Measurements from ENCODE around the gene P2RY11.

Gene P2RY11

GRCh38 chr19:10116866-10117616 is 5.5 kb downstream of the P2RY11 start:
- Histone ChIP-seq H3K9me3 (ENCODE audit: control insufficient read depth, low read depth, low read length) (no peaks in the 10 kb centered on the region), H3K36me3 (ENCODE audit: control insufficient read depth, low read depth, low read length) (peaks cover 29% of the 10 kb centered on the region), H3K27me3 (ENCODE audit: control insufficient read depth, insufficient read depth, low read length) (no peaks in the 10 kb centered on the region), H3K4me3 (ENCODE audit: low read length) (no peak overlapping the region), H3K9ac (ENCODE audit: low read length) (no peak overlapping the region), H3K4me1 (ENCODE audit: control insufficient read depth, low read depth, low read length) (peaks cover 4% of the 10 kb centered on the region), H3K27ac (ENCODE audit: low read length) (no peak overlapping the region)

DNA sequence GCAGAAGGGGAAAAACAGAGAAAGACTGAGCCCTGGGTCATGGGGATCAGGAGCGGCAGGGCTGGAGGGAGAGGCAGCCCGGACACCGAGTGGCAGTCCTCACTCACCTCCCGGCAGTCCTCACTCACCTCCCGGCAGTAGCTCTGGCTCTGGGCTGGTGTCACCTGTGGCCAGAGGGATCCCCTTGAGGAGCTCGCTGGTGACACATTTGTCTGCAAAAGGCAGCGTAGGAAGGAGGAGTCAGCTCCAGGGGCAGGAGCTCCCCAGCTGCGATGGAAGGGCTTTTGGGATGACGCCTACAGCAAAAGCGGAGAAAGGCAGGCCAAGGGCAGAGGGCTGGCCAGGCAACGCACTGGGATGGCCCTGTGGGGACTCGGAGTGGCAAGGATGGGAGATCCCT is 7.5 kb downstream of the P2RY11 start:
- peak overlapping the region; percentile 93 for H3K9ac ChIP-seq (ENCODE audit: low read length)
- no peaks in the 10 kb centered on the region for H3K4me1 ChIP-seq (ENCODE audit: control insufficient read depth, low read depth, low read length)
- H3K27ac ChIP-seq (ENCODE audit: low read length): no peak overlapping the region
- H3K9me3 ChIP-seq (ENCODE audit: control insufficient read depth, low read depth, low read length): no peaks in the 10 kb centered on the region
- H3K4me3 ChIP-seq (ENCODE audit: low read length): peak overlapping the region; percentile 97
- H3K36me3 ChIP-seq (ENCODE audit: control insufficient read depth, low read depth, low read length): peaks cover 29% of the 10 kb centered on the region
- no peaks in the 10 kb centered on the region for H3K27me3 ChIP-seq (ENCODE audit: control insufficient read depth, insufficient read depth, low read length)

- no peaks in the 10 kb centered on the region for H3K4me1 ChIP-seq (ENCODE audit: control insufficient read depth, low read depth, low read length)
- no peaks in the 10 kb centered on the region for H3K9me3 ChIP-seq (ENCODE audit: control insufficient read depth, low read depth, low read length)
- no peak overlapping the region for H3K27ac ChIP-seq (ENCODE audit: low read length)
- no peaks in the 10 kb centered on the region for H3K27me3 ChIP-seq (ENCODE audit: control insufficient read depth, insufficient read depth, low read length)
- peaks cover 23% of the 10 kb centered on the region for H3K36me3 ChIP-seq (ENCODE audit: control insufficient read depth, low read depth, low read length)
- H3K4me3 ChIP-seq (ENCODE audit: low read length): no peak overlapping the region
- no peak overlapping the region for H3K9ac ChIP-seq (ENCODE audit: low read length)
These were observed 9.2 kb downstream of the P2RY11 start for GRCh38 chr19:10120538-10121189.

- H3K27me3 ChIP-seq (ENCODE audit: control insufficient read depth, insufficient read depth, low read length): no peaks in the 10 kb centered on the region
- no peak overlapping the region for H3K9ac ChIP-seq (ENCODE audit: low read length)
- H3K36me3 ChIP-seq (ENCODE audit: control insufficient read depth, low read depth, low read length): peaks cover 11% of the 10 kb centered on the region
- no peaks in the 10 kb centered on the region for H3K9me3 ChIP-seq (ENCODE audit: control insufficient read depth, low read depth, low read length)
- no peak overlapping the region for H3K27ac ChIP-seq (ENCODE audit: low read length)
- no peaks in the 10 kb centered on the region for H3K4me1 ChIP-seq (ENCODE audit: control insufficient read depth, low read depth, low read length)
- no peak overlapping the region for H3K4me3 ChIP-seq (ENCODE audit: low read length)
These were observed 10.6 kb downstream of the P2RY11 start for GRCh38 chr19:10122045-10122444.

DNA sequence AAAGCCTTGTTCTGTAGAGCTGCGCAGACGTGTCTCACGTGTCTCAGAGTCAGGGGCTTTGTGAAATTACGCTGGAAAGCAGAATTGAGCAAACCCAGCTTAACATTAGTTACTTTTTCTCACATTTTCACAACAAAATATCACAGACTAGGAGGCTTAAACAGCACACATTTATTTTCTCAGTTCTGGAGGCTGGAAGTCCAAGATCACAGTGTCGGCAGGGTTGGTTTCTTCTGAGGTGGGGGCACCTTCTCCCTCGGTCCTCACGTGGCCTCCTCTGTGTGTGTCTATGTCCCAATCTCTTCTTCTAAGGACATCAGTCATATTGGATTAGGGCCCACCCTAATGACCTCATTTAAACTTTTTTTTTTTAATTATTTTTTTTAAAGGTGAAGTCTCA is 12.9 kb downstream of the P2RY11 start:
- H3K27ac ChIP-seq (ENCODE audit: low read length): no peak overlapping the region
- no peak overlapping the region for H3K9ac ChIP-seq (ENCODE audit: low read length)
- no peaks in the 10 kb centered on the region for H3K27me3 ChIP-seq (ENCODE audit: control insufficient read depth, insufficient read depth, low read length)
- H3K36me3 ChIP-seq (ENCODE audit: control insufficient read depth, low read depth, low read length): peaks cover 12% of the 10 kb centered on the region
- H3K4me1 ChIP-seq (ENCODE audit: control insufficient read depth, low read depth, low read length): no peaks in the 10 kb centered on the region
- no peaks in the 10 kb centered on the region for H3K9me3 ChIP-seq (ENCODE audit: control insufficient read depth, low read depth, low read length)
- H3K4me3 ChIP-seq (ENCODE audit: low read length): no peak overlapping the region

- peaks cover 19% of the 10 kb centered on the region for H3K36me3 ChIP-seq (ENCODE audit: control insufficient read depth, low read depth, low read length)
- no peaks in the 10 kb centered on the region for H3K4me1 ChIP-seq (ENCODE audit: control insufficient read depth, low read depth, low read length)
- H3K27me3 ChIP-seq (ENCODE audit: control insufficient read depth, insufficient read depth, low read length): no peaks in the 10 kb centered on the region
- H3K27ac ChIP-seq (ENCODE audit: low read length): no peak overlapping the region
- H3K9me3 ChIP-seq (ENCODE audit: control insufficient read depth, low read depth, low read length): no peaks in the 10 kb centered on the region
- H3K4me3 ChIP-seq (ENCODE audit: low read length): no peak overlapping the region
- no peak overlapping the region for H3K9ac ChIP-seq (ENCODE audit: low read length)
These were observed 14.7 kb downstream of the P2RY11 start for GRCh38 chr19:10126213-10126639.

- Histone ChIP-seq H3K36me3 (ENCODE audit: control insufficient read depth, low read depth, low read length) (peaks cover 68% of the 10 kb centered on the region), H3K9me3 (ENCODE audit: control insufficient read depth, low read depth, low read length) (no peaks in the 10 kb centered on the region), H3K27ac (ENCODE audit: low read length) (no peak overlapping the region), H3K4me1 (ENCODE audit: control insufficient read depth, low read depth, low read length) (no peaks in the 10 kb centered on the region), H3K4me3 (ENCODE audit: low read length) (no peak overlapping the region), H3K9ac (ENCODE audit: low read length) (no peak overlapping the region), H3K27me3 (ENCODE audit: control insufficient read depth, insufficient read depth, low read length) (no peaks in the 10 kb centered on the region)
These were observed 21.4 kb downstream of the P2RY11 start for GRCh38 chr19:10132905-10133304.

GRCh38 chr19:10133596-10133995 is 22.1 kb downstream of the P2RY11 start:
- Histone ChIP-seq H3K4me3 (ENCODE audit: low read length) (no peak overlapping the region), H3K9me3 (ENCODE audit: control insufficient read depth, low read depth, low read length) (no peaks in the 10 kb centered on the region), H3K27me3 (ENCODE audit: control insufficient read depth, insufficient read depth, low read length) (no peaks in the 10 kb centered on the region), H3K4me1 (ENCODE audit: control insufficient read depth, low read depth, low read length) (no peaks in the 10 kb centered on the region), H3K36me3 (ENCODE audit: control insufficient read depth, low read depth, low read length) (peaks cover 70% of the 10 kb centered on the region), H3K27ac (ENCODE audit: low read length) (no peak overlapping the region), H3K9ac (ENCODE audit: low read length) (no peak overlapping the region)

DNA sequence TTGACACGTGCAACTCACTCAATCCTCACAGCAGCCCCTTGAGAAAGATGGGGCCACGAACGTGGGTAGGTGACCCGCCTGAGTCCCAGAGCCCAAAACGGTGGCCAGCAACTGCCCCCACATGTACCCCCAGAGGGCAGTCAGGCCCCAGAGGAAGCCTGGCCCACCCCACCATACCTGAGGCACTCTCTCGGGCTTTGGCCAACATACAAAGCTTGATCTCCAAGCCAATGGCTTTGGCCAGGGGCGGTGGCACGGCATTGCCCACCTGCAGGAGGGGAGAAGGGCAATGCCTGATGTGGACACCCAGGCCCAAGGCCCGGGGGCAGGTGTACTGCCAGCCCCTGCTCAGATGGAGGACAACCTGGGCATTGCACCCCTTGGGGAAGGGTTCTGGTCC is 22.5 kb downstream of the P2RY11 start:
- peaks cover 71% of the 10 kb centered on the region for H3K36me3 ChIP-seq (ENCODE audit: control insufficient read depth, low read depth, low read length)
- no peak overlapping the region for H3K4me3 ChIP-seq (ENCODE audit: low read length)
- no peaks in the 10 kb centered on the region for H3K27me3 ChIP-seq (ENCODE audit: control insufficient read depth, insufficient read depth, low read length)
- no peak overlapping the region for H3K27ac ChIP-seq (ENCODE audit: low read length)
- H3K9me3 ChIP-seq (ENCODE audit: control insufficient read depth, low read depth, low read length): no peaks in the 10 kb centered on the region
- no peaks in the 10 kb centered on the region for H3K4me1 ChIP-seq (ENCODE audit: control insufficient read depth, low read depth, low read length)
- no peak overlapping the region for H3K9ac ChIP-seq (ENCODE audit: low read length)

GRCh38 chr19:10135551-10136334 is 24.2 kb downstream of the P2RY11 start:
- no peaks in the 10 kb centered on the region for H3K4me1 ChIP-seq (ENCODE audit: control insufficient read depth, low read depth, low read length)
- H3K4me3 ChIP-seq (ENCODE audit: low read length): no peak overlapping the region
- H3K27me3 ChIP-seq (ENCODE audit: control insufficient read depth, insufficient read depth, low read length): no peaks in the 10 kb centered on the region
- peaks cover 83% of the 10 kb centered on the region for H3K36me3 ChIP-seq (ENCODE audit: control insufficient read depth, low read depth, low read length)
- no peaks in the 10 kb centered on the region for H3K9me3 ChIP-seq (ENCODE audit: control insufficient read depth, low read depth, low read length)
- H3K27ac ChIP-seq (ENCODE audit: low read length): no peak overlapping the region
- H3K9ac ChIP-seq (ENCODE audit: low read length): no peak overlapping the region

DNA sequence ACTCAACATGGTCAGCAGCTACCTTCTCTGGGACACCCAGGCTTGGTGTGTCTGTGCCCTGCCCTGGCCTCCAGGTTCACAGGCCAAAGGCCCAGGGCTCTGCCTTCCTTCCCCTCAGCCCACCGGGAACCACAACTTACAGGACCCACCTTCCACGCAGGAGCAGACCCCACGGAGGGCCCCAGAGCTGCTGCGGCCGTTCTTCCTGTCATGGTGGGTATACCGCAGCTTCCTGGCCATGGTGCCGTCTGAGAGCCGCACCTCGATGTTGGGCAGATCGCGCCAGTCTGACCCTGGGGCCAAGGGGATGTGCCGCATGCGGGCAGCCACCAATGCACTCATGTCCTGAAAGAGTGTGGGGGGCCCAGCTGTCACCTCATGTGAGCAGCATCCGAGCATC is 25.4 kb downstream of the P2RY11 start:
- no peak overlapping the region for H3K27ac ChIP-seq (ENCODE audit: low read length)

More for the DNA sequence above, 25.4 kb downstream of the P2RY11 start:
- Histone ChIP-seq H3K9ac (ENCODE audit: low read length) (no peak overlapping the region), H3K4me1 (ENCODE audit: control insufficient read depth, low read depth, low read length) (no peaks in the 10 kb centered on the region), H3K4me3 (ENCODE audit: low read length) (no peak overlapping the region), H3K9me3 (ENCODE audit: control insufficient read depth, low read depth, low read length) (no peaks in the 10 kb centered on the region), H3K27me3 (ENCODE audit: control insufficient read depth, insufficient read depth, low read length) (no peaks in the 10 kb centered on the region), H3K36me3 (ENCODE audit: control insufficient read depth, low read depth, low read length) (peaks cover 89% of the 10 kb centered on the region)

All from iPS-18a (cell line).